Psoas muscle (tissue), 8 donors: ENCODE data around the gene SV2B. TPM values are rescaled to one million over a fixed set of nuclear protein-coding genes. Genes with fewer than 3 reads are reported as not detected.

ENCODE experiments used
- ATAC-seq, 4 donors: fragments of 200-7000 bp; cut with Tn5 transposase; one replicate each; pipeline ENCODE4 v1.9.1; 2020; ENCODE audit warnings: moderate library complexity in 3 of 4, mild to moderate bottlenecking in 2 of 4
- DNase-seq, 2 donors: peaks; one replicate each; pipeline ENCODE4 v3.0.0-alpha.2; 2020
- H3K27ac ChIP-seq: fragments of 200-600 bp; one replicate; pipeline ENCODE4 v1.8.0; 2022
- H3K27me3 ChIP-seq, 3 donors: fragments of 200-600 bp in 1 of 3; one replicate each; pipeline versions ENCODE4 v1.6.1 to v1.8.0; 2013 to 2022; ENCODE audit warnings: low read length in 2 of 3, mild to moderate bottlenecking in 2 of 3, moderate library complexity in 1 of 3; ENCODE audit not compliant: insufficient read depth in 3 of 3
- H3K36me3 ChIP-seq, 2 donors: fragments of 200-600 bp in 1 of 2; one replicate each; pipeline versions ENCODE4 v1.6.1 to v1.8.0; 2013 to 2022; ENCODE audit warnings: low read depth in 1 of 2, mild to moderate bottlenecking in 1 of 2, moderate library complexity in 1 of 2; ENCODE audit not compliant: insufficient read depth in 1 of 2
- H3K4me1 ChIP-seq: fragments of 200-600 bp; one replicate; pipeline ENCODE4 v1.8.0; 2022
- H3K4me3 ChIP-seq: fragments of 200-600 bp; one replicate; pipeline ENCODE4 v1.8.0; 2022; ENCODE audit warnings: mild to moderate bottlenecking
- H3K9me3 ChIP-seq: fragments of 200-600 bp; one replicate; pipeline ENCODE4 v1.8.0; 2022
- CTCF ChIP-seq: fragments of 200-600 bp; IDR thresholded peaks from one replicate; pipeline ENCODE4 v1.8.0; 2022; ENCODE audit warnings: antibody characterized with exemption
- WGBS, 3 donors: extraction: QIAGEN DNeasy Blood & Tissue Kit; methylation state at CpG; one replicate each; pipeline versions ENCODE4 v1.1.6 to v1.1.7; 2013; 5-methylcytosine and 5-hydroxymethylcytosine counted together
- intact Hi-C, 2 donors: fragments of 100-400 bp; cut with DNase I; formaldehyde crosslinking; loops; one replicate each; pipeline versions ENCODE4 v1.11.0 to v1.14.2; 2022
- polyA plus RNA-seq, 3 donors: library from polyadenylated mRNA; stranded (reverse); fragments of 200-250 nt; gene quantifications; one replicate each; pipeline ENCODE4 v1.2.3, GENCODE V29; 2013
- total RNA-seq, 4 donors: library from RNA; stranded (reverse); fragmentation: NEBNext Ultra II Directional in 2 of 4; extraction: Animal tissue kit (Norgen Biotek cat#: 25700) in 2 of 4; gene quantifications; one replicate each; pipeline versions ENCODE4 v1.2.1 to v1.2.4, GENCODE V29; 2021 to 2023
- donor health status: healthy with polysubstance abuse.
- donor health status: DM: no; HTN: no; CAD: no; lungs with moderate emphysema.
- donor health status: Bipolar disorder and iron deficiency.
- donor health status: healthy.
- donor health status: DM: yes; HTN: yes; CAD: no.
- donor health status: DM: no; HTN: no; CAD: no.
- donor health status: DM: no; HTN: no; CAD: no.
- donor health status: DM: yes; HTN: yes; CAD: no.

SV2B gene
- total and polyA plus RNA-seq, 7 donors: 0.25 to 10.1 (median 2.1) TPM

GRCh38 chr15:91238644-91239425 is 138.8 kb downstream of the SV2B start:
- DNase-seq: no peak
- peaks cover 0 to 11% (median 6%) of the 10 kb centered on the region in 3 donors for H3K27me3 ChIP-seq
- no peak for TF ChIP-seq CTCF
- ATAC-seq: no peak
- intact Hi-C loops: no loop called here
- no peak overlapping the region for H3K4me3 ChIP-seq
- H3K36me3 ChIP-seq: no peaks in the 10 kb centered on the region
- 52 to 59% (median 54%) methylated on average over 10 of the region's 10 CpGs for WGBS, 3 donors
- no peaks in the 10 kb centered on the region for H3K9me3 ChIP-seq
- no peak overlapping the region for H3K27ac ChIP-seq
- H3K4me1 ChIP-seq: no peaks in the 10 kb centered on the region

- intact Hi-C loops: no loop called here
Measured at GRCh38 chr15:91243826-91244225, 143.8 kb downstream of the SV2B start.

GRCh38 chr15:91244919-91245318 is 144.9 kb downstream of the SV2B start:
- no peak for ATAC-seq
- no peak overlapping the region for H3K27ac ChIP-seq
- WGBS, 3 donors: 85 to 94% (median 89%) methylated on average over 4 of the region's 4 CpGs
- no peak for DNase-seq
- H3K4me1 ChIP-seq: no peaks in the 10 kb centered on the region
- intact Hi-C loops: no loop called here
- no peaks in the 10 kb centered on the region for H3K36me3 ChIP-seq
- no peak for TF ChIP-seq CTCF
- no peak overlapping the region for H3K4me3 ChIP-seq
- H3K9me3 ChIP-seq: no peaks in the 10 kb centered on the region
- peaks cover 0 to 11% (median 2%) of the 10 kb centered on the region in 3 donors for H3K27me3 ChIP-seq

More at GRCh38 chr15:91243826-91244225, 143.8 kb downstream of the SV2B start:
- Histone ChIP-seq H3K9me3 (no peaks in the 10 kb centered on the region), H3K36me3 (no peaks in the 10 kb centered on the region), H3K27me3 (peaks cover 0 to 11% (median 2%) of the 10 kb centered on the region in 3 donors), H3K4me1 (no peaks in the 10 kb centered on the region), H3K4me3 (no peak overlapping the region), H3K27ac (no peak overlapping the region)
- DNase-seq: no peak
- WGBS, 3 donors: 53 to 56% (median 54%) methylated on average over 2 of the region's 2 CpGs
- no peak for TF ChIP-seq CTCF
- ATAC-seq: no peak

- intact Hi-C loops: no loop called here
- ATAC-seq (no peak), DNase-seq (no peak)
- Histone ChIP-seq H3K4me3 (no peak overlapping the region), H3K4me1 (no peaks in the 10 kb centered on the region), H3K9me3 (no peaks in the 10 kb centered on the region), H3K36me3 (no peaks in the 10 kb centered on the region), H3K27ac (no peak overlapping the region), H3K27me3 (peaks cover 0 to 6% (median 0%) of the 10 kb centered on the region in 3 donors)
- TF ChIP-seq CTCF: no peak
- 21 to 40% (median 25%) methylated on average over 2 of the region's 2 CpGs for WGBS, 3 donors
Measured at GRCh38 chr15:91246998-91247397, 146.9 kb downstream of the SV2B start.

- Histone ChIP-seq H3K27me3 (peaks cover 0 to 3% (median 0%) of the 10 kb centered on the region in 3 donors), H3K4me3 (no peak overlapping the region), H3K9me3 (no peaks in the 10 kb centered on the region), H3K27ac (no peak overlapping the region), H3K4me1 (no peaks in the 10 kb centered on the region), H3K36me3 (no peaks in the 10 kb centered on the region)
- intact Hi-C loops: no loop called here
- DNase-seq: no peak
- WGBS, 3 donors: 77 to 91% (median 88%) methylated on average over 3 of the region's 3 CpGs
- no peak for ATAC-seq
- no peak for TF ChIP-seq CTCF
Measured at GRCh38 chr15:91249591-91249990, 149.5 kb downstream of the SV2B start.
